SU-DHL-6 (cell line): ENCODE measurements around the gene SLC38A11.

Experiments used
- CTCF ChIP-seq: fragments of 200-600 bp; sonication (generic); IDR thresholded peaks from one replicate; pipeline ENCODE4 v1.5.1; 2017; ENCODE audit warnings: antibody characterized with exemption, mild to moderate bottlenecking, low read length, moderate library complexity; ENCODE audit not compliant: insufficient read depth, poor library complexity, severe bottlenecking
- EZH2phosphoT487 ChIP-seq: fragments of 200-600 bp; sonication (generic), shearing (Covaris generic); conservative IDR thresholded peaks from 2 replicates; pipeline ENCODE4 v1.6.1; 2018; ENCODE audit warnings: mild to moderate bottlenecking, antibody characterized with exemption, low read length, moderate library complexity, mixed read lengths

DNA sequence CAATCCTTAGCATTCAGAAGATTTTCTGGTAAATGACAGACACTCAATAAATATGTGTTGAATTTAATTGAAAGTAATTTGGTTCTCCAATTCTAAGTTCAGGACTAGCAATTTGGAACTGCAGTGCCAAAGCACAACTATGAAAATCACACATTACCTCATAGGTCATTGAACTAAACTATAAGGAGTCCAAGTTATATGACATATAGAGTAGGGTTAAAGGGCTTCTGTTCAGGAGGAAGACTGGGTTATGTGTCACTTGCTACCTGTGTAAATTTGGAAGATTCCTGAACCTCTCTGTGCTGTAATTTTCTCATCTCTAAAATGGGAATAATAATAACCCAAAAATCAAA, 85.9 kb downstream of the SLC38A11 start:
- TF ChIP-seq CTCF: no peak
- no peak for TF ChIP-seq EZH2phosphoT487
